Measurements from ENCODE around the gene TPM2.
"Not testable (repeated sequence)": the region's sequence is repeated elsewhere in the genome, so short reads cannot be mapped to it uniquely, and the experiment has no call there.

DNA sequence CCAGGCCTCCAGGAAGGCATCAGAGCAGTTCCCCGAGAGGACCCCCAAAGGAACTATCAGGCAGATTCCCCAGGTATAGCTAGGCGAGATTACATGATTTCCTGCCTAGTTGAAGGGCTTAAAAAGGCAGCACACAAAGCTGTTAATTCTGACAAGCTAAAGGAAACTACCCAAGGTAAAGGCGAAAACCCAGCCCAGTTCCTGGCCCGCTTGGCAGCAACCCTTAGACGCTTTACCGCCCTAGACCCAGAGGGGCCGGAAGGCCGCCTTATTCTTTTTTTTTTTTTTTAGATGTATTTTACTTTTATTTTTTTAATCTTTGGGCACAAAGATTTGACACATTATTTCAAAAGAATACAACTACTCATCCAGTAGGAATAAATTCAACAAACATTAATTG, 51.0 kb downstream of the TPM2 start:
- TF ChIP-seq, protein P1, sequence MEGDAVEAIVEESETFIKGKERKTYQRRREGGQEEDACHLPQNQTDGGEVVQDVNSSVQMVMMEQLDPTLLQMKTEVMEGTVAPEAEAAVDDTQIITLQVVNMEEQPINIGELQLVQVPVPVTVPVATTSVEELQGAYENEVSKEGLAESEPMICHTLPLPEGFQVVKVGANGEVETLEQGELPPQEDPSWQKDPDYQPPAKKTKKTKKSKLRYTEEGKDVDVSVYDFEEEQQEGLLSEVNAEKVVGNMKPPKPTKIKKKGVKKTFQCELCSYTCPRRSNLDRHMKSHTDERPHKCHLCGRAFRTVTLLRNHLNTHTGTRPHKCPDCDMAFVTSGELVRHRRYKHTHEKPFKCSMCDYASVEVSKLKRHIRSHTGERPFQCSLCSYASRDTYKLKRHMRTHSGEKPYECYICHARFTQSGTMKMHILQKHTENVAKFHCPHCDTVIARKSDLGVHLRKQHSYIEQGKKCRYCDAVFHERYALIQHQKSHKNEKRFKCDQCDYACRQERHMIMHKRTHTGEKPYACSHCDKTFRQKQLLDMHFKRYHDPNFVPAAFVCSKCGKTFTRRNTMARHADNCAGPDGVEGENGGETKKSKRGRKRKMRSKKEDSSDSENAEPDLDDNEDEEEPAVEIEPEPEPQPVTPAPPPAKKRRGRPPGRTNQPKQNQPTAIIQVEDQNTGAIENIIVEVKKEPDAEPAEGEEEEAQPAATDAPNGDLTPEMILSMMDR (IDR thresholded peaks at IDR 0.05; ENCODE audit: low read depth, low read length), result not testable (repeated sequence)
- not testable (repeated sequence) for TF ChIP-seq EZH2phosphoT487 (IDR thresholded peaks at IDR 0.05; ENCODE audit: low read depth)

Data from OCI-LY3 (cell line).